SHP77 treated with DMSO at 0.1 percent for 48 hours (cell line): ENCODE results near the gene CFAP221.

Experiments used
- DNase-seq: peaks from one replicate; lab custom pipeline; 2025; lab: John Stamatoyannopoulos, UW

CFAP221 gene

GRCh38 chr2:119544075-119544938 is at the start of gene CFAP221:
Gene CFAP221, plus strand, starts transcription at chr2:119544449. Its CDS starts 1,683 bp downstream, at chr2:119546132.
- DNase-seq = no peak

- no peak for DNase-seq
These were observed 48.3 kb upstream of the CFAP221 start for GRCh38 chr2:119495948-119496347.

- DNase-seq = no peak
These were observed 47.6 kb upstream of the CFAP221 start for GRCh38 chr2:119496682-119497081.

GRCh38 chr2:119508756-119509155 is 35.5 kb upstream of the CFAP221 start:
- DNase-seq = no peak

GRCh38 chr2:119511989-119512388 is 32.3 kb upstream of the CFAP221 start:
- DNase-seq = no peak

- no peak for DNase-seq
These were observed 31.3 kb upstream of the CFAP221 start for GRCh38 chr2:119512946-119513345.

- DNase-seq = no peak
These were observed 30.4 kb upstream of the CFAP221 start for GRCh38 chr2:119513832-119514231.

GRCh38 chr2:119516121-119516520 is 28.1 kb upstream of the CFAP221 start:
- DNase-seq = no peak

GRCh38 chr2:119517433-119517832 is 26.8 kb upstream of the CFAP221 start:
- no peak for DNase-seq

GRCh38 chr2:119518401-119519056 is 25.7 kb upstream of the CFAP221 start:
- DNase-seq = no peak

GRCh38 chr2:119519057-119519408 is 25.2 kb upstream of the CFAP221 start:
- no peak for DNase-seq

- DNase-seq = no peak
These were observed 23.4 kb upstream of the CFAP221 start for GRCh38 chr2:119520696-119521432.

- no peak for DNase-seq
These were observed 22.7 kb upstream of the CFAP221 start for GRCh38 chr2:119521433-119522050.

- DNase-seq = no peak
These were observed 21.6 kb upstream of the CFAP221 start for GRCh38 chr2:119522671-119523070.

GRCh38 chr2:119523383-119523951 is 20.8 kb upstream of the CFAP221 start:
- DNase-seq = no peak

GRCh38 chr2:119523952-119524694 is 20.1 kb upstream of the CFAP221 start, which contains the start of gene SCTR:
Gene SCTR, minus strand, starts transcription at chr2:119524483. Its CDS starts 257 bp downstream, at chr2:119524226.
- DNase-seq = no peak

GRCh38 chr2:119525614-119526013 is 18.6 kb upstream of the CFAP221 start:
- no peak for DNase-seq

GRCh38 chr2:119527999-119528398 is 16.2 kb upstream of the CFAP221 start:
- no peak for DNase-seq

- DNase-seq = no peak
These were observed 13.0 kb upstream of the CFAP221 start for GRCh38 chr2:119531292-119531691.

GRCh38 chr2:119533560-119533959 is 10.7 kb upstream of the CFAP221 start:
- DNase-seq = no peak

GRCh38 chr2:119536211-119536610 is 8.0 kb upstream of the CFAP221 start:
- no peak for DNase-seq
